Right lobe of liver (tissue), 4 donors: ENCODE data around the gene NBAS.

Source experiments
- POLR2A ChIP-seq: fragments of 450-650 bp; IDR thresholded peaks from one replicate; pipeline ENCODE4 v1.6.1; 2017; ENCODE audit warnings: antibody characterized with exemption, mild to moderate bottlenecking
- TF ChIP-seq, protein P1 (sequence below), 4 donors: fragments of 200-600 bp in 3 of 4; fragments of 450-650 bp in 1 of 4; IDR thresholded peaks; one replicate each; pipeline versions ENCODE4 v1.5.1 to v1.8.0; 2016 to 2022; ENCODE audit warnings: antibody characterized with exemption in 4 of 4, mild to moderate bottlenecking in 2 of 4
- donor health status: DM: no; HTN: no; CAD: no.
- donor health status: DM: no; HTN: no; CAD: no.
- donor health status: DM: no; HTN: yes; CAD: no.

DNA sequence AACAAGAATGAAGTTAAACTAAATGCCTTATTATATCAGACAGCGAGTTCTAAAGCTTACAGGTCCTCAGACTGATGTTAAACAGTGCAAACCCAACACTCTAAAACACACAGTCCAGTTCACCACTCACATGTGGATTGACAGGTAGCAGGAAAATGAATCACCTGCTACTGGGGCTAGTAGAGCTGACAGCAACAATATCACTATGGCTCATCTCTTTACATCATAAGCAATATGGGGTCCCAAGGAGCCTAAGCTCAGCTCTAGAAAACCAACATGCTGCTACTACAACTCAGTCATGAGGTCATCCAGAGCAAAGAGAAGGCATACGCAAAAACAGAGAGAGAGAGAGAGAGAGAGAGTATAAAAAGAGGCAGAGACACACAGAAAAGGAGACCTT is 145.4 kb downstream of the NBAS start:
- TF ChIP-seq, protein P1, sequence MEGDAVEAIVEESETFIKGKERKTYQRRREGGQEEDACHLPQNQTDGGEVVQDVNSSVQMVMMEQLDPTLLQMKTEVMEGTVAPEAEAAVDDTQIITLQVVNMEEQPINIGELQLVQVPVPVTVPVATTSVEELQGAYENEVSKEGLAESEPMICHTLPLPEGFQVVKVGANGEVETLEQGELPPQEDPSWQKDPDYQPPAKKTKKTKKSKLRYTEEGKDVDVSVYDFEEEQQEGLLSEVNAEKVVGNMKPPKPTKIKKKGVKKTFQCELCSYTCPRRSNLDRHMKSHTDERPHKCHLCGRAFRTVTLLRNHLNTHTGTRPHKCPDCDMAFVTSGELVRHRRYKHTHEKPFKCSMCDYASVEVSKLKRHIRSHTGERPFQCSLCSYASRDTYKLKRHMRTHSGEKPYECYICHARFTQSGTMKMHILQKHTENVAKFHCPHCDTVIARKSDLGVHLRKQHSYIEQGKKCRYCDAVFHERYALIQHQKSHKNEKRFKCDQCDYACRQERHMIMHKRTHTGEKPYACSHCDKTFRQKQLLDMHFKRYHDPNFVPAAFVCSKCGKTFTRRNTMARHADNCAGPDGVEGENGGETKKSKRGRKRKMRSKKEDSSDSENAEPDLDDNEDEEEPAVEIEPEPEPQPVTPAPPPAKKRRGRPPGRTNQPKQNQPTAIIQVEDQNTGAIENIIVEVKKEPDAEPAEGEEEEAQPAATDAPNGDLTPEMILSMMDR (IDR thresholded peaks at IDR 0.05): no peak
- TF ChIP-seq POLR2A: no peak
